ENCODE measurements around the gene KLRC3.
"Not testable (repeated sequence)": the region's sequence is repeated elsewhere in the genome, so short reads cannot be mapped to it uniquely, and the experiment has no call there.

KLRC3 gene

GRCh38 chr12:10398168-10398567 is 22.2 kb downstream of the KLRC3 start:
- DNase-seq = no peak

- peak; percentile 70 for DNase-seq
These were observed 23.1 kb downstream of the KLRC3 start for GRCh38 chr12:10397296-10397695.

DNA sequence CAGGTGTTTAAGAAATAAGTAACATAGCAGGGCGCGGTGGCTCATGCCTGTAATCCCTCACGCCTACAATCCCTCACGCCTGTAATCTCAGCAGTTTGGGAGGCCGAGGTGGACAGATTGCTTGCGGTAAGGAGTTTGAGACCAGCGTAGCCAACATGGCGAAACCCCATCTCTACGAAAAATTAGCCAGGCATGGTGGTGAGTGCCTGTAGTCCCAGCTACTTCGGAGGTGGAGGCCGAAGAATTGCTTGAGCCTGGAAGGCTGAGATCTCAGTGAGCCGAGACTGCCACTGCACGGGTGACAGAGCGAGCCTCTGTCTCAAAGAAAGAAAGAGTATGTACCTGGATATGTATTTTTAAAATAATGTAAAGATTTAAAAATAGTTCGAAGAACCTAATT is 24.2 kb downstream of the KLRC3 start:
- DNase-seq = not testable (repeated sequence)

GRCh38 chr12:10395390-10395998 is 24.9 kb downstream of the KLRC3 start:
- DNase-seq = peak; percentile 78

GRCh38 chr12:10394531-10395152 is 25.8 kb downstream of the KLRC3 start:
- DNase-seq = peak; percentile 80

DNA sequence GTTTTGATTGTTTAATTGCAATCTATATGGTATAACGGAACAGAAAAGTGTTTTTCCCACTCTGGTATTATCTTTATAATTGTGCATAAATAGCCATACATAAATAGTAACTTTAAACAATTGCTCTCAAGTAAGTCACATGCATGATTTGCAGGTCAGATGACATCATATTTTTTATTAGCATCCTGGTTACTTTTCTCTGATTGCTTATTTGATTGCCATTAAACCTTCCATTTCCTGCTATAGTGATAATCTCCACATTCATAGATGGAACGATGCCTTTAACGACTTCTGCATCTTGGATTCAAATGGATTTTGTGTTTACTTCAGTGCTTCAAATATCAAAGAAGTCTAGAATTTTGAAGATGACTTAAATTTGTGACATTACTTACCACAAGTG is 27.1 kb downstream of the KLRC3 start:
- no peak for DNase-seq

DNA sequence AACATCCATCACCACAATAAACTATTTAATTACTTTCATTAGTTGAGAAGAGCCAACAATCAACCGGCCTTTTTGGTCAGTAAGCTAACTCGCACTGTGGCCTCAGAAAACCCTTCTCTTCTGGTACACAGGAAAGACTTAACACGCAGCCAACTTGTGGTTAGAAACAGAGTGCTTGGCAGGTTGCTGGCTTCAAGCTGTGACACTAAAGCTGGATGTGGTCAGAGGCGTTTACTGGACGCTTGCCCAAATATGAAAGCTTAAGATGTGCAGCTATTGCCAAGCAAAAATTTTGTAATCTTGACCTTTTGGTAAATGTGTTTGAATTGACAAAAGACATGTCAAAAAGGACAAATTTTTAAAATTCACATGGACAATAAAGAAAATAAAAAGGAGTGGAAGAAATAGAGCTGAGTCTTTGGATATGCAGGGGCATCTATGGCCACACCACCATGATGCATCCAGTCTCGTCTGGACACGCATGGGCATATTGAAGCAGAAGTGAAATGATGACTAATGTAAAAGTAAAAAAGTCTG is 27.9 kb downstream of the KLRC3 start:
- peak; percentile 73 for DNase-seq

- not testable (repeated sequence) for DNase-seq
These were observed 29.4 kb downstream of the KLRC3 start for GRCh38 chr12:10390991-10391390.

DNA sequence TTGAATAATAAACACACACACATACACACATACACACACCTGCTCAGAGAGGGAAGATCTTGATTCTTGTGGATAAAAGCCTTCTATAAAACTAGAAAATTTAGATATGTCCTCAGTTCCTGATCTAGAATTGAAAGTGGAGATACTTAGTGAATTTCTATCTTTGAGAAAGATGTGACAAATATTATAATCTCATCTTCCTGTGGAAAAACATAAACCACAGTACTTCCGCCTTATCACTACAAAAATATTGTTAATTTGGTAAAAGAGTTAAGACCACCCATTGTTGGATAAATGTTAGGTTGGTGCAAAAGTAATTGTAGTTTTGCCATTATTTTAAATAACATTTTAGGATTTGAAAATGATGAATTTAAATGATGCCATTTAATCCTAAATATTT is 30.5 kb downstream of the KLRC3 start, which contains the start of gene KLRK1:
TSS of gene KLRK1 (minus strand) at position 138 of the 400 bp plus-strand sequence. CDS start 1,231 bp downstream, outside the sequence.
- DNase-seq = no peak

GRCh38 chr12:10388624-10389413 is 31.6 kb downstream of the KLRC3 start:
- DNase-seq = no peak

DNA sequence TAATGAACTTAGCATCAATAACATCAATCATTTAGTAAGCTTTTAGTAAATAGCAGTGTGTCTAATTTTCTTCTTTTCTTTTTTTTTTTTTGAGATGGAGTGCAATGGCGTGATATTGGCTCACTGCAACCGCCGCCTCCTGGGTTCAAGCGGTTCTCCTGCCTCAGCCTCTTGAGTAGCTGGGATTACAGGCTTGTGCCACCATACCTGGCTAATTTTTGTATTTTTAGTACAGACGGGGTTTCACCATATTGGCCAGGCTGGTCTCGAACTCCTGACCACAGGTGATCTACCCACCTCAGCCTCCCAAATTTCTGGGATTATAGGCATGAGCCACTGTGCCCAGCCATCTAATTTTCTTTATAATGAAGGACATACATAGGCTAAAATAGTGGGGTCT is 32.9 kb downstream of the KLRC3 start:
- not testable (repeated sequence) for DNase-seq

DNA sequence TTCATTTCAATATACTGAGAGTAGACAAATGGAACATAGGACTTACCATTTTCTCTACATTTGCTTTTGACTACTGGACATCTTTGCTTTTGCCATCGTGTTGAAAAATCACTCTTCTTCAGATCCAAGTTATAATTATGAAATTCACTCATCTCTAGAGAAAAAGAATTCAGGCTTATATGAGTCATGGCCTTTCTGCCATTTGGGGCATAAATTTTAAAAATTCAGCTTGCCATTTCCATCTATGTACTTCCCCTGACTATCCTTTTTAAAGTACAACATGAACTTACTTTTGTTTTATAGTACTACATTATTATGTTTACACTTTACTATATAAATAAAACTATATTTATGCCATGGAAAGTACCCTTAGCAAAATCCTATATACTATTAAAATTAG is 33.5 kb downstream of the KLRC3 start:
- DNase-seq = no peak

GRCh38 chr12:10385166-10385613 is 35.2 kb downstream of the KLRC3 start:
- DNase-seq = no peak

DNA sequence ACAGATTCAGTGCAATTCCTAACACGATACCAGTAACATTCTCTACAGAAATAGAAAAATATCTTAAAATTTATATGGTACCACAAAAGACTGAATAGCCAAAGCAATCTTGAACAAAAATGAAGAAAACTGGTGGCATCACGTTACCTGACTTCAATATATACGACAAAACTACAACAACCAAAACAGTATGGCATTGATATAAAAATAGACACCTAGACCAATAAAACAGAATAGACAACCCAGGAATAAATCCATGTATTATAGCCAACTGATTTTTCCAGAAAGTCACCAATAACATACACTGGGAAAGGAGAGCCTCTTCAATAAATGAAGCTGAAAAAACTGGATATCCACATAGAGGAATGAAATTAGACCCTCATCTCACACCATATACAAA is 36.2 kb downstream of the KLRC3 start:
- DNase-seq = no peak

GRCh38 chr12:10381928-10382628 is 38.3 kb downstream of the KLRC3 start:
- no peak for DNase-seq

- DNase-seq = not testable (repeated sequence)
These were observed 41.7 kb downstream of the KLRC3 start for GRCh38 chr12:10378737-10379136.

DNA sequence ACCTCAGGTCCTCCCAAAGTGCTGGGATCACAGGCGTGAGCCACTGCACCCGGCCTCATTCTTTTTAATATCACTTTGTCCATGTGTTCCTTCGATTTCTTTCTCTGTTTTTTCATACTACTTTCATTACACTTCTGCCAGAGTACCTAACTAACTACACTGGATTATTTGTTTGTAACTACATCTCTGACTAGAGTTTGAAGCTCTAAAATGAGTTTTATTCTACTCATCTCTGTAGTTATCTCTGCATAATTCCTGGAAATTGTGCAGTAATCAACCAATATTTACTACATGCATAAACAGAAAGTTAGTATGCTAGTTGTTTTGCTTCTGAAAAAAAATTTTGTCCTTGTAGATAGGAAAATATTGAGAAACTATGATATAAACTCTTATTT is 45.8 kb downstream of the KLRC3 start:
- no peak for DNase-seq

GRCh38 chr12:10372559-10372958 is 47.8 kb downstream of the KLRC3 start:
- DNase-seq = no peak

- DNase-seq = not testable (repeated sequence)
These were observed 48.4 kb downstream of the KLRC3 start for GRCh38 chr12:10371893-10372535.

GRCh38 chr12:10369557-10370415 is 50.6 kb downstream of the KLRC3 start:
- DNase-seq = peak; percentile 49
